H9 (cell line): Measurements from ENCODE around the gene FNDC3B. TPM values are rescaled to one million over a fixed set of nuclear protein-coding genes. Genes with fewer than 3 reads are reported as not detected.

Experiments used
- DNase-seq: peaks from one replicate; pipeline ENCODE4 v3.0.0-alpha.2; 2017
- H2AFZ ChIP-seq: one replicate; pipeline ENCODE4 v1.6.1; 2013; ENCODE audit warnings: mild to moderate bottlenecking, low read length, control low read depth, moderate library complexity
- H2AK5ac ChIP-seq: 2 replicates; pipeline ENCODE4 v1.6.1; 2013; ENCODE audit warnings: low read length, control low read depth, mixed read lengths; ENCODE audit not compliant: insufficient read length
- H2BK120ac ChIP-seq: one replicate; pipeline ENCODE4 v1.6.1; 2013; ENCODE audit warnings: low read depth, mild to moderate bottlenecking, low read length, control low read depth, inconsistent platforms; ENCODE audit not compliant: poor library complexity, severe bottlenecking
- H2BK12ac ChIP-seq: 2 replicates; pipeline ENCODE4 v1.6.1; 2013; ENCODE audit warnings: low read length, control low read depth, mixed read lengths, low read depth; ENCODE audit not compliant: insufficient read length
- H2BK15ac ChIP-seq: 2 replicates; pipeline ENCODE4 v1.6.1; 2013; ENCODE audit warnings: low read depth, low read length, control low read depth
- H2BK20ac ChIP-seq: one replicate; pipeline ENCODE4 v1.6.1; 2013; ENCODE audit warnings: low read depth, mild to moderate bottlenecking, low read length, control low read depth, inconsistent platforms; ENCODE audit not compliant: poor library complexity, severe bottlenecking
- H2BK5ac ChIP-seq: 2 replicates; pipeline ENCODE4 v1.6.1; 2013; ENCODE audit warnings: low read length, control low read depth, mixed read lengths; ENCODE audit not compliant: insufficient read length
- H3K14ac ChIP-seq: 2 replicates; pipeline ENCODE4 v1.6.1; 2013; ENCODE audit warnings: low read length, control low read depth; ENCODE audit not compliant: insufficient read depth
- H3K18ac ChIP-seq: 2 replicates; pipeline ENCODE4 v1.6.1; 2013; ENCODE audit warnings: low read depth, mild to moderate bottlenecking, mixed read lengths, low read length, control low read depth; ENCODE audit not compliant: insufficient read length
- H3K23ac ChIP-seq: 2 replicates; pipeline ENCODE4 v1.6.1; 2013; ENCODE audit warnings: low read length, control low read depth, mixed read lengths, low read depth; ENCODE audit not compliant: insufficient read length
- H3K23me2 ChIP-seq: 2 replicates; pipeline ENCODE4 v1.6.1; 2013; ENCODE audit warnings: low read depth, mild to moderate bottlenecking, mixed read lengths, low read length, control low read depth; ENCODE audit not compliant: insufficient read length, poor library complexity, severe bottlenecking
- H3K27ac ChIP-seq: 2 replicates; pipeline ENCODE4 v1.5.1; 2013; ENCODE audit warnings: low read length, control low read depth, mixed read lengths, low read depth; ENCODE audit not compliant: insufficient read length
- H3K27me3 ChIP-seq: 2 replicates; pipeline ENCODE4 v1.6.1; 2013; ENCODE audit warnings: low read length, control low read depth, inconsistent platforms; ENCODE audit not compliant: insufficient read depth
- H3K4ac ChIP-seq: 2 replicates; pipeline ENCODE4 v1.6.1; 2013; ENCODE audit warnings: low read depth, mild to moderate bottlenecking, control low read depth, inconsistent platforms, low read length, moderate library complexity
- H3K4me1 ChIP-seq: 2 replicates; pipeline ENCODE4 v1.6.1; 2013; ENCODE audit warnings: low read length, control low read depth, inconsistent platforms; ENCODE audit not compliant: insufficient read depth
- H3K4me2 ChIP-seq: 2 replicates; pipeline ENCODE4 v1.6.1; 2013; ENCODE audit warnings: low read length, control low read depth, mixed read lengths; ENCODE audit not compliant: insufficient read length, insufficient read depth
- H3K56ac ChIP-seq: 2 replicates; pipeline ENCODE4 v1.6.1; 2013; ENCODE audit warnings: low read depth, mild to moderate bottlenecking, mixed read lengths, low read length, control low read depth; ENCODE audit not compliant: insufficient read length
- H3K79me1 ChIP-seq: 2 replicates; pipeline ENCODE4 v1.6.1; 2013; ENCODE audit warnings: low read depth, mild to moderate bottlenecking, moderate library complexity, low read length, control low read depth, inconsistent platforms; ENCODE audit not compliant: insufficient read depth, poor library complexity, severe bottlenecking
- H3K79me2 ChIP-seq: 2 replicates; pipeline ENCODE4 v1.6.1; 2013; ENCODE audit warnings: low read length, control low read depth, inconsistent platforms; ENCODE audit not compliant: insufficient read depth
- H3K9ac ChIP-seq: 2 replicates; pipeline ENCODE4 v1.6.1; 2013; ENCODE audit warnings: low read length, control low read depth, mixed read lengths; ENCODE audit not compliant: insufficient read length; ENCODE audit errors: extremely low read depth
- H3K9me3 ChIP-seq: one replicate; pipeline ENCODE4 v1.6.1; 2013; ENCODE audit warnings: low read depth, low read length, inconsistent platforms; ENCODE audit not compliant: control insufficient read depth
- H3T11ph ChIP-seq: one replicate; pipeline ENCODE4 v1.6.1; 2013; ENCODE audit warnings: mild to moderate bottlenecking, low read length, control low read depth, inconsistent platforms
- H4K20me1 ChIP-seq: one replicate; pipeline ENCODE4 v1.6.1; 2013; ENCODE audit not compliant: control insufficient read depth, insufficient read length, insufficient read depth
- H4K5ac ChIP-seq: 2 replicates; pipeline ENCODE4 v1.6.1; 2013; ENCODE audit warnings: low read depth, mild to moderate bottlenecking, mixed read lengths, low read length, control low read depth; ENCODE audit not compliant: insufficient read length
- H4K8ac ChIP-seq: replicated peaks from 2 replicates; pipeline ENCODE4 v1.6.1; 2013; ENCODE audit warnings: low read length, control low read depth, mixed read lengths, low read depth; ENCODE audit not compliant: insufficient read length
- H4K91ac ChIP-seq: 2 replicates; pipeline ENCODE4 v1.6.1; 2013; ENCODE audit warnings: low read depth, mild to moderate bottlenecking, moderate library complexity, mixed read lengths, low read length, control low read depth; ENCODE audit not compliant: insufficient read length
- H3K27ac Mint-ChIP-seq, 3 experiments: 2 replicates in 2 of 3; 3 replicates in 1 of 3; pipeline ENCODE4 v1.8.0; 2020 to 2021; ENCODE audit warnings: mixed read lengths in 3 of 3, mild to moderate bottlenecking in 1 of 3, moderate library complexity in 1 of 3
- H3K27me3 Mint-ChIP-seq: 2 replicates; pipeline ENCODE4 v1.8.0; 2021; ENCODE audit warnings: low read depth, mild to moderate bottlenecking, moderate library complexity, mixed read lengths
- H3K36me3 Mint-ChIP-seq, 3 experiments: 2 replicates in 2 of 3; 3 replicates in 1 of 3; pipeline ENCODE4 v1.8.0; 2020 to 2021; ENCODE audit warnings: low read depth in 3 of 3, mixed read lengths in 3 of 3; ENCODE audit not compliant: insufficient read depth in 1 of 3
- H3K4me1 Mint-ChIP-seq, 2 experiments: 2 replicates each; pipeline ENCODE4 v1.8.0; 2020; ENCODE audit warnings: mixed read lengths in 2 of 2
- H3K4me3 Mint-ChIP-seq, 2 experiments: 2 replicates in 1 of 2; 3 replicates in 1 of 2; pipeline ENCODE4 v1.8.0; 2020 to 2021; ENCODE audit warnings: mild to moderate bottlenecking in 2 of 2, mixed read lengths in 2 of 2, moderate library complexity in 1 of 2
- H3K9me3 Mint-ChIP-seq, 2 experiments: 2 replicates in 1 of 2; 3 replicates in 1 of 2; pipeline ENCODE4 v1.8.0; 2020; ENCODE audit warnings: mild to moderate bottlenecking in 2 of 2, mixed read lengths in 2 of 2, moderate library complexity in 1 of 2
- WGBS: extraction: QIAGEN DNeasy Blood & Tissue Kit; methylation state at CpG from one replicate; pipeline ENCODE4 v1.1.7; 2013; ENCODE audit warnings: missing lambda C conversion rate, low lambda C conversion rate, mixed read lengths; ENCODE audit not compliant: insufficient read length; ENCODE audit errors: extremely low coverage; 5-methylcytosine and 5-hydroxymethylcytosine counted together
- total RNA-seq: library from RNA; stranded (reverse); gene quantifications from 2 replicates; pipeline ENCODE4 v1.2.1, GENCODE V29; 2021
- TF ChIP-seq, protein P1 (sequence below): fragments of 200-600 bp; sonication (generic); conservative IDR thresholded peaks from 3 replicates; pipeline ENCODE4 v1.8.0; 2021; ENCODE audit warnings: antibody characterized with exemption, mild to moderate bottlenecking

The FNDC3B gene
- total RNA-seq, 1 experiment from 2014 or later = 43.8 TPM

DNA sequence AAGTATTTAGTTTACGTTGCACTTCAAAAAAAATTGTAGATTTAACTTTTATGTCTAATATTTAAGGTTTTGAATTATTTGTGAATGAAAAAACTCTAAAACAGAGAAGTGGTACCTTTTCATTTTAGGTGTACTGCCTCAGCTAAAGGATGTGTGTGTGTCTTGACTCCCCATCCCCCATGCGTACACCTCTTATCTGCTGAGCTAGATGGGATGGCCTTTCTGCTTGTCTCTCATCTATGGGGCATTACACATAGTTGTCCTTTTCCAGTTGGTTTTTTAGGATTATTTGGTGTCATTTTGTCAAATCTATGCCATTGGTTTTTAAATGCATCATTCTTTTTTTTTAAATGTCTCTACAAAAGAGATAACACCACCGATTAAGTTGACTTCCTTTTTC is 110.9 kb downstream of the FNDC3B start:
- Histone ChIP-seq H3K27ac (no peak overlapping the region), H3K23me2 (no peaks in the 10 kb centered on the region), H4K91ac (no peak overlapping the region), H4K8ac (no peak overlapping the region), H2BK12ac (no peak overlapping the region), H3K9me3 (no peaks in the 10 kb centered on the region), H3K56ac (no peak overlapping the region), H4K5ac (no peak overlapping the region), H2BK20ac (no peak overlapping the region), H3K4me1 (peaks cover 21% of the 10 kb centered on the region), H3K4me2 (no peak overlapping the region), H3K14ac (no peak overlapping the region), H3K79me1 (peaks cover 3% of the 10 kb centered on the region), H4K20me1 (no peaks in the 10 kb centered on the region), H3K9ac (no peak overlapping the region), H2AFZ (no peak overlapping the region), H2AK5ac (no peak overlapping the region), H2BK15ac (no peak overlapping the region), H3K27me3 (no peaks in the 10 kb centered on the region), H2BK120ac (no peak overlapping the region), H3K4ac (no peak overlapping the region), H3K18ac (no peak overlapping the region), H3K23ac (no peak overlapping the region), H2BK5ac (no peak overlapping the region), H3T11ph (no peak overlapping the region), H3K79me2 (peaks cover 10% of the 10 kb centered on the region; the same call in 1 of the 2 replicates)
- DNase-seq = no peak
- TF ChIP-seq, protein P1, sequence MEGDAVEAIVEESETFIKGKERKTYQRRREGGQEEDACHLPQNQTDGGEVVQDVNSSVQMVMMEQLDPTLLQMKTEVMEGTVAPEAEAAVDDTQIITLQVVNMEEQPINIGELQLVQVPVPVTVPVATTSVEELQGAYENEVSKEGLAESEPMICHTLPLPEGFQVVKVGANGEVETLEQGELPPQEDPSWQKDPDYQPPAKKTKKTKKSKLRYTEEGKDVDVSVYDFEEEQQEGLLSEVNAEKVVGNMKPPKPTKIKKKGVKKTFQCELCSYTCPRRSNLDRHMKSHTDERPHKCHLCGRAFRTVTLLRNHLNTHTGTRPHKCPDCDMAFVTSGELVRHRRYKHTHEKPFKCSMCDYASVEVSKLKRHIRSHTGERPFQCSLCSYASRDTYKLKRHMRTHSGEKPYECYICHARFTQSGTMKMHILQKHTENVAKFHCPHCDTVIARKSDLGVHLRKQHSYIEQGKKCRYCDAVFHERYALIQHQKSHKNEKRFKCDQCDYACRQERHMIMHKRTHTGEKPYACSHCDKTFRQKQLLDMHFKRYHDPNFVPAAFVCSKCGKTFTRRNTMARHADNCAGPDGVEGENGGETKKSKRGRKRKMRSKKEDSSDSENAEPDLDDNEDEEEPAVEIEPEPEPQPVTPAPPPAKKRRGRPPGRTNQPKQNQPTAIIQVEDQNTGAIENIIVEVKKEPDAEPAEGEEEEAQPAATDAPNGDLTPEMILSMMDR = no peak
- Mint-ChIP-seq H3K9me3 (no peaks in the 10 kb centered on the region), H3K27me3 (no peaks in the 10 kb centered on the region), H3K36me3 (peaks cover 0 to 5% (median 0%) of the 10 kb centered on the region in 3 experiments; a peak in 2 of 7 replicates), H3K27ac (no peak overlapping the region; a peak in 1 of 7 replicates), H3K4me1 (peaks cover 63% of the 10 kb centered on the region in 2 experiments), H3K4me3 (no peak overlapping the region)
- no CpG with 5 or more reads among the region's 3 CpGs for WGBS
